Epidermal melanocyte (primary cell): ENCODE results near the gene REC8.

Experiments
- DNase-seq: peaks from one replicate; pipeline ENCODE4 v3.0.0; 2011; ENCODE audit warnings: low spot score; ENCODE audit not compliant: insufficient read length

REC8 gene

DNA sequence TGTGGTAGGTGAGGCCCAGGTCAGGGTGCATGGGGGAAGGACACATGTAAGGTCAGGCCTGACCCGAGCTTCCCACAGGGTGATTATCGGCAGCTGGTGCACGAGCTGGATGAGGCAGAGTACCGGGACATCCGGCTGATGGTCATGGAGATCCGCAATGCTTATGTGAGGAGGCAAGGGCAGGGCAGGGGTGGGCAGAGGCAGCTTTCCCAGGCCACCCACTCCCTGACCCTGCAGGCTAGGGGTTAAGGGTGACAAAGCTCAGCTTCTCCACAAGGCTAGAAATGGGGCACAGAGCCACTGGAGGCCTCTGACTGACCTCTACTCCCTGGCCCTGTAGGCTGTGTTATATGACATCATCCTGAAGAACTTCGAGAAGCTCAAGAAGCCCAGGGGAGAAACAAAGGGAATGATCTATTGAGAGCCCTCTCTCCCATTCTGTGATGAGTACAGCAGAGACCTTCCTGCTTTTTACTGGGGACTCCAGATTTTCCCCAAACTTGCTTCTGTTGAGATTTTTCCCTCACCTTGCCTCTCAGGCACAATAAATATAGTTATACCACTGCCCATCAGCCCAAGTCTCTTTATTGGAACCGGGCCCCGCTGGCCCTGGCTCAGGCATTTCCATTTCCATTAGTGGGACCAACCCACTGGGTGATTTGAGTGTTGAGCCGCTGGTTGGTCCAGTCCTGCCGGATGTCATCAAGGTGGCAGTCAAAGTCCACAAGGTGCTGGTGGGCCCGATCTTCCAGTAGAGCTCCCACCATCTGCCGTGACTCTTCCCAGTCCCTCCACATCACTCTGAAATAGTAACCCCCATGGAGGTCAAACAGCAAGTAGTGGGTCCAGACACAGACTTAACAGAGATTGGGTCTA, 33.2 kb upstream of the REC8 start:
- DNase-seq, result no peak

DNA sequence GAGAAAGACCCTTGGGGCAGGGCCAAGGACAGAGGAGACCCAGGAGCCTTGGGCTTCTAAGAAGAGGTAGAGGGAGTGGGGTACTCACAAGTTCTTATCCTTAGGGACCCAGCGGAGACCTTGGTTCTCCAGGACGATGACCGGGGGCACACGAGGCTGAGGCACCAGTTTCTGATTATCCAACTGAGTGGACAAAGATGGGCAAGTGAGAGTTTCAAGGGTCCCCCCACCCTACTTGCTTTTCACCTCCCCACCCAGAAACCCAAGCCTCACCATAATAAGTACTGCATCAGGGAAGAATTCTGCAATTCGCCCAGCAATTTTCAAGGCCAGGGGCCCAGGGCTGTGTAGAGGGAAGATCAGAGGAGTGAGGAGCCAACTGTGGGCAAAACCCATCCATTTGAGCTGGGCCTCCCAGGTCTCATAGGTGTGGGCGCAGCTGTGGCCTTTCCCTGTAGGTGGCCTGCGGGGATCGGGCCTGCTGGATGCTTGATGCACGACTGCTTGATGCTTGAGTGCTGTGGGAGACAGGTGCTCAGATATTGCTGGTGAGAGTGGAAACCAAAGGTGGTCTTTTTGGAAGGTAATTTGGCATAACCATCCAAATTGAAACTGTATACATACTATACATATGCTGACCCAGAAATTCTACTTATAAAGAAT, 32.5 kb upstream of the REC8 start:
- DNase-seq, result no peak

GRCh38 chr14:24141097-24141880, 30.6 kb upstream of the REC8 start, which contains the start of gene EMC9:
EMC9 (minus strand) TSS chr14:24141591; CDS start chr14:24141304, 287 bp downstream.
- DNase-seq, result peak; percentile 99

- DNase-seq, result no peak
Measured at GRCh38 chr14:24143511-24143910, 28.4 kb upstream of the REC8 start.

GRCh38 chr14:24144451-24144850, 27.4 kb upstream of the REC8 start:
- no peak for DNase-seq

- DNase-seq, result no peak
Measured at GRCh38 chr14:24145219-24145618, 26.7 kb upstream of the REC8 start.

DNA sequence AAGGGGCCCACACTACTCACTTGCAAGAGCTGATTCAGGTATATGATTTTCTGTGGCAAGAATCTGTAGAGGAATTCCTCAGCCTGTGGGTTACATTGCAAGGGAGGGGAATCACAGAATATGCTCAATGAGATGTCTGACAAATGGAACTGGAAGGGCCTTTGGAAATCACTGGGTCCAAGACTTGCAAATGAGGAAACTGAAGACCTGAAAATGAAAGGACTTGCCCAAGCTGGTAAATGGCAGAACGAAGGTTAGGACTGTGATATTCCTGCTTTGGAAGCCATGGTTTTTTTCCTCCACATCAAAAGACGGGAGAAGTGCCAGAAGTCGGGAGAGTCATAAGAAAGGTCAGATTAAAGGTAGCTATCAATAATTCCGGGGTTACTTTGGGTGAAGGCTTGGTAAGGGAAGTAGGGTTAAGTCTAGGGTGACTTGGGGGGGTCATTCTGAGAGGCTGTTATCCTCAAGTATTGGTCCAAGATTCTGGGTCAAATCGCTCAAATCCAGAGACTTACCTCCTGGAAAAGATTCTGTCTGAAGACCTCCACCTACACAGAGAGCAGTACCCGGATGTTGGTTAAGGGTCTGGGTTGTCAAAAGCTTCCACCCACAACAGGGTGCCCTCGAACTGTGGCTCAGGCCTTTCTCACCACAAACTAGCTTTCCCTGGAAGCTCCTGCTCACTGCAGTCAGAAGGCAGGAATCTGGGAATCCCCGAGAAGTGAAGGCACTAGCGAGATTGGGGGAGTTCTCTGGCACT, 26.0 kb upstream of the REC8 start:
- no peak for DNase-seq

DNA sequence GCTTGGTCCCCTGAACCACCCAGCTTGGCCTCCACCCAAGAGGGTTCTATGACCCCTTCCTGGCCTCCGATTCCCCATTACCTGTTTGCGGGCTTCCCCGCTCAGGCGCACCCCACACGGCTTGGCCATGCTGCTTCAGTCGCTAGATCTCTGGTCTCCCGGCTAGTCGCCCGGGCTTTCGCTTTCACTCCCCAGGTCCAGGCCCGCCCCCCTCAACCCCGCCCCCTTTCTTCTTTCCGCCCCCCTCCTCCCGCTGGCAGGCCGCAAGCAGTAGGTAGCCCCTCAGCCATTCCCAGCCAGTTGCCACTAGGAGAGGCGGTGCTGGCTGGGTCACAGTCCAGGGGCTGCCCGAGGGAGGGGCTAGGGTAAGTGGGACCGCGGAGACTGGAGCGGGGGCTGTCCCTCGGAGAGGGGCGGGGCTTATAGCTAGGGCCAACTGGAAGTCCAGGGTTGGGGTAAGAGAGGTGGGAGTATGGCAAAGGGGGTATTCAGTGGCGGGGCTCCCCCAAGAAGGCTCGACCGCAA, 25.4 kb upstream of the REC8 start, which contains the start of gene PSME2:
Gene PSME2 (minus strand): TSS at position 158 of the 525 bp plus-strand sequence. CDS start 29 bp downstream, at position 129.
- peak; percentile 85 for DNase-seq

DNA sequence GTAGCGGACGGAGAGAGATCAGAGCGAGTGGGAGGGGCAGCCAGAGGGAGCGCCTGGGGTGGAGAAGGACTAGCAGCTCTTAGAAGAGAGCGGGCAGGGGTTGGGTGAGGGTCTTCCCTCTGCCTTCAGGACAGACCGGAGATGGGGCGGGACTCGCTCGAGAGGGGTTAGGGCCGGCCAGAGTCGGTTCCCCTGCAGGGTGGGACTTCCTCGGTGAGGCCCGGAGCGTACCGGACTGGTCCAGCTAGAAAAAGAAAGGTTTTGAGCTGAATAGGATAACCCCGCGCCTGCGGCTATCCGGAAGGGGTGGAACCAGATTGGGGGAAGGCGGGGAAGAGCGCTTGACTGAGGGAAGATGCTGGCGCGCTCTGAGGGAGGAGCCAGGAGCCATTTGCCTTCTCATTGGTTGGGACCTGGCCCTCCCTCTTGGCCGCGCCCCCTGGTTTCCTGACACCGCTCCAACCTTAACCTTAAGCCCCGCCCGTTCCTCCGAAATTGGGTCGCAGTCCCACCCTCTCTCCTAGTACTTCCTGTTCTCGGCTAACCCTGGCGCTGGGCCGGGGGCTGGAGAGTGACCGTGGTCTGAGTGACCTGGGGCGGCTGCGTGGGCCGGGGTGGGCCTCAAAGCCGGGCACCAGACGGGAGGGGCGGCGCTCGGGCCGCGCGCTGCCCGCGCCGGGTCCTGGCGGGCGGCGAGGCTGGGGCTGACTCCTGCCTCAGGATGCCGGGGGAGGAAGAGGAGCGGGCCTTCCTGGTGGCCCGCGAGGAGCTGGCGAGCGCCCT, 24.7 kb upstream of the REC8 start, which contains the start of gene RNF31:
Gene RNF31 (plus strand): TSS at position 521 of the 783 bp plus-strand sequence. CDS start 201 bp downstream, at position 722.
- DNase-seq, result peak; percentile 93

- no peak for DNase-seq
Measured at GRCh38 chr14:24147761-24148428, 24.0 kb upstream of the REC8 start.

GRCh38 chr14:24149302-24149969, 22.4 kb upstream of the REC8 start:
- no peak for DNase-seq

- DNase-seq, result no peak
Measured at GRCh38 chr14:24150061-24150460, 21.8 kb upstream of the REC8 start.

DNA sequence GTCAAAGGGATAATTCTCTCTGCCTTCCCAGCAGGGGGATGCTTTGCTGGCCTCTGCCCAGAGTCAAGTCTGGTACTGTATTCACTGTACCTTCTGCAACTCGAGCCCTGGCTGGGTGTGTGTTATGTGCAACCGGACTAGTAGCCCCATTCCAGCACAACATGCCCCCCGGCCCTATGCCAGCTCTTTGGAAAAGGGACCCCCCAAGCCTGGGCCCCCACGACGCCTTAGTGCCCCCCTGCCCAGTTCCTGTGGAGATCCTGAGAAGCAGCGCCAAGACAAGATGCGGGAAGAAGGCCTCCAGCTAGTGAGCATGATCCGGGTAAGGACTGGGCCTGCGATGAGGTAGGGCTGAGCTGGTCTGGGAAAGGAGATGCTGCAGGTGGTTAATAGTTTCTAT, 21.3 kb upstream of the REC8 start:
- no peak for DNase-seq

DNA sequence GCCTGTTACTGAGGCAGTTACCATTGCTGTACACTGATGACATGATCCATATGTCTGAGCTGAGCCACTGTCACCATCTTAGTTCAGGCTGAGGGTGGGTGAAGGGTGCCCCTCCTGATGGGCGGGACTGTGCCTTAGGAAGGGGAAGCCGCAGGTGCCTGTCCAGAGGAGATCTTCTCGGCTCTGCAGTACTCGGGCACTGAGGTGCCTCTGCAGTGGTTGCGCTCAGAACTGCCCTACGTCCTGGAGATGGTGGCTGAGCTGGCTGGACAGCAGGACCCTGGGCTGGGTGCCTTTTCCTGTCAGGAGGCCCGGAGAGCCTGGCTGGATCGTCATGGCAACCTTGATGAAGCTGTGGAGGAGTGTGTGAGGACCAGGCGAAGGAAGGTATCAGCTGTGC, 20.9 kb upstream of the REC8 start:
- DNase-seq, result no peak

- DNase-seq, result no peak
Measured at GRCh38 chr14:24151404-24152080, 20.3 kb upstream of the REC8 start.

GRCh38 chr14:24155100-24155499, 16.8 kb upstream of the REC8 start:
- DNase-seq, result no peak

GRCh38 chr14:24156840-24157239, 15.0 kb upstream of the REC8 start:
- no peak for DNase-seq

- DNase-seq, result no peak
Measured at GRCh38 chr14:24157331-24157730, 14.5 kb upstream of the REC8 start.
